22Rv1 (cell line): ENCODE data around the gene ATP5ME.

Experiments
- H3K27ac ChIP-seq: fragments of 450-650 bp; 2 replicates; pipeline ENCODE4 v1.5.1; 2017
- ZFX ChIP-seq: fragments of 450-650 bp; IDR thresholded peaks from 2 replicates; pipeline ENCODE4 v1.6.1; 2017; ENCODE audit warnings: antibody characterized with exemption, borderline replicate concordance
- TF ChIP-seq, protein P1 (sequence below): fragments of 450-650 bp; IDR thresholded peaks from 2 replicates; pipeline ENCODE4 v1.5.1; 2017; ENCODE audit warnings: mild to moderate bottlenecking

ATP5ME gene

DNA sequence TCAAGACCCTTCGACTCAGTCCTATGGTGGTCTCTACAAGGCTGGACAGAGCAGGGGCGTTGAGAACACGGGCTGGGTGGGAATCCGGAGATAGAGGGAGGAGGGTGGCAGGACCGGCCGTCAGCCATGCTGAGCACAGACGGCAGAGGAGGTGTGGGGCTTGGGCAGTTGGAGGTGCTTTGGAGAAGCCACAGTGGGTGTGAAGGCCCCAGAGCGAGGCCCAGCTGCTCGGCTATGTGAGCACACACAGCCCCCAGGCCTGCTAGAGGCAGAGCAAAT is 44.5 kb downstream of the ATP5ME start:
- no peak overlapping the region for H3K27ac ChIP-seq
- TF ChIP-seq, protein P1, sequence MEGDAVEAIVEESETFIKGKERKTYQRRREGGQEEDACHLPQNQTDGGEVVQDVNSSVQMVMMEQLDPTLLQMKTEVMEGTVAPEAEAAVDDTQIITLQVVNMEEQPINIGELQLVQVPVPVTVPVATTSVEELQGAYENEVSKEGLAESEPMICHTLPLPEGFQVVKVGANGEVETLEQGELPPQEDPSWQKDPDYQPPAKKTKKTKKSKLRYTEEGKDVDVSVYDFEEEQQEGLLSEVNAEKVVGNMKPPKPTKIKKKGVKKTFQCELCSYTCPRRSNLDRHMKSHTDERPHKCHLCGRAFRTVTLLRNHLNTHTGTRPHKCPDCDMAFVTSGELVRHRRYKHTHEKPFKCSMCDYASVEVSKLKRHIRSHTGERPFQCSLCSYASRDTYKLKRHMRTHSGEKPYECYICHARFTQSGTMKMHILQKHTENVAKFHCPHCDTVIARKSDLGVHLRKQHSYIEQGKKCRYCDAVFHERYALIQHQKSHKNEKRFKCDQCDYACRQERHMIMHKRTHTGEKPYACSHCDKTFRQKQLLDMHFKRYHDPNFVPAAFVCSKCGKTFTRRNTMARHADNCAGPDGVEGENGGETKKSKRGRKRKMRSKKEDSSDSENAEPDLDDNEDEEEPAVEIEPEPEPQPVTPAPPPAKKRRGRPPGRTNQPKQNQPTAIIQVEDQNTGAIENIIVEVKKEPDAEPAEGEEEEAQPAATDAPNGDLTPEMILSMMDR = no peak
- TF ChIP-seq ZFX = no peak

DNA sequence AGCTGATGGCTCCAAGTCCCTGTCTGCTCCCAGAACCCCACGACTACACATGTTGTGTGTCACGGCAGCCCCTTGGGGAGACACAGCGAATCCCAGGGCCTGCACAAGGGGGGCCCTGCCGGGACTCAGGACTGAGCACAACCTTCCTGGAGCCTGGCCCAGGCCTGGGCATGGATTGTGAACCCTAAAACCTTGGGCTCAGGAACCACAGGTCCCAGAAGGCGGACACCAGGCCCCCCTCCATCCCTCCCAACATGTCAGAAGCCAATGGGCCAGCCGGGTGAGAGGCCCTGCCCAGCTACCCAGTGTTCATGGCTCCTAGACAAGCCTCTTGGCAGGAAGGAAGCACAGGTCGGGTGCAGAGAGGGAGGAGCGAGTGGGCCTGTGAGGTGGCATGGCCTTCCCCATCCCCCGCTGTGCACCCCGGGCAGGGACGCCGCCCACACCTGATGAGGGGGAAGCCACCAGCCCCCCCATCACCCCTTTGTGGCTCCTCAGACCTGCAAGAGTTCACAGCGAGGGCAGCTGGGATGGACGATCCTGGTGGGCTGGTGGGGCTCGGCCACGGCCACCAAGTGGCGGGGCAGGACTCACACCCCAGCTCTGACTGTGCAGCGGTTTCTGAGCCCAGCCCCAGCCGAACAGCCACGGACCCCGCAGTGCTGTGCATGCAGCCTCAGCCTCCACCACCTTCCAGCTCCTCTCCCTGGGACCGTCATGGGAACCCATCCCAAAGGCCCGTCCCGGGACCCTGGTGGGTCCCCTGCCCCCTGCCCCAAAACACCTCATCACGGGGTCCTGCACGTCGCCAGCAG is 45.0 kb downstream of the ATP5ME start:
- no peak overlapping the region for H3K27ac ChIP-seq
- no peak for TF ChIP-seq ZFX
- TF ChIP-seq, protein P1 = no peak

DNA sequence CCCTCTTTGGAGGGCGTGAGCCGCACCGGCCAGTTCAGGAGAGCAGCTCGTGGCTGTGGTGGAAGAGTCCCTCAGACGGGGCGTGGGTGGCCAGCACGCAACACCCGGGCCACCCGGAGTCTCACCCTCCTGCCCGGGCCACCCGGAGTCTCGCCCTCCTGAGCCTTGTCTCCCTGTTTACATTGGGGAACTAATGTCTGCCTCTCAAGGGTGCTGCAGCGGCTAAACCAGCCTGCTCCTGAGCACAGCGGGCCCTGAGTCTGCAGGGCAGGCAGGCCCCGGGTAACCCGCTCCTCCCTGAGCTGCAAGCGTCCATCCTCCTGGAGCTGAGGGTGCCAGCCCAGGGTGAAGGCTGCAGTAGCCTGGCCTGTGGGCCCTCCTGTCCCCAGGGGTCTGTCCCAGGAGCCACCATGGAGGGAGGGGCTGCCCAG is 45.8 kb downstream of the ATP5ME start:
- TF ChIP-seq ZFX = no peak
- no peak overlapping the region for H3K27ac ChIP-seq

DNA sequence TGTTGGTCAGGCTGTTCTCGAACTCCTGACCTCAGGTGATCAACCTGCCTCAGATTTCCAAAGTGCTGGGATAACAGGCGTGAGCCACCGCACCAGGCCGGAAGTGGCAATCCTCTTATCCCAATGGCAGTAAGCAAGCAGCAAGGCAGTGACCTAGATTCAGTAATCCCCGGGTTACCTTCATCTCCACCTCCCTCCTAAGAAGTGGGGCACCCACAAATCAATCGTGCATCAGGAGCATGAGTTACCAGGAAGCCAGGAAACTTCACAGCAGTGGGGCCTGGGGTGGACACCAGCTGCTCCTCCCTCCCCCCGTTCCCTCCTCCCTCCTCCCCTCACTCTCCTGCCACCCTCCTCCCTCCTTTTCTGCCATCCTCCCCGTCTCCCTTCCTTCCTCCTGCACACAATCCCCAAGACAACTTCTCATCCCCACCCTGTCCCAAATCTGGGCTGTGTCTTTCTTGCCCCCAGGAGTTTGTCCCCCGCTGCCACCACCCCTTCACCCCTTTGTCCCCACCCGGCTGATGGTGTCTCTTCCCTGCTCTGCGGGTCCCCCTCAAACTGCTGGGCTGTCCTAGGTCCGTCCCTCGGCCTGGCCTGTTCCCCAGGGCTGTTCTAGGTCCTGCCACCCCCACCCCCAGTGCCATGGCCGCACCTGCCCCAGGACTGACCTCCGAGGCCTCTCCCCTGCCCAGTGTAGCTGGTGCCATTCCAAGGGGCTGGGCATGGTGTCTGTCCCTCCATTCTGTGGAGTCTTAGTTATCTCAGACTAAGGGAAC is 46.5 kb downstream of the ATP5ME start:
- TF ChIP-seq, protein P1 = no peak
- TF ChIP-seq ZFX = no peak
- no peak overlapping the region for H3K27ac ChIP-seq

DNA sequence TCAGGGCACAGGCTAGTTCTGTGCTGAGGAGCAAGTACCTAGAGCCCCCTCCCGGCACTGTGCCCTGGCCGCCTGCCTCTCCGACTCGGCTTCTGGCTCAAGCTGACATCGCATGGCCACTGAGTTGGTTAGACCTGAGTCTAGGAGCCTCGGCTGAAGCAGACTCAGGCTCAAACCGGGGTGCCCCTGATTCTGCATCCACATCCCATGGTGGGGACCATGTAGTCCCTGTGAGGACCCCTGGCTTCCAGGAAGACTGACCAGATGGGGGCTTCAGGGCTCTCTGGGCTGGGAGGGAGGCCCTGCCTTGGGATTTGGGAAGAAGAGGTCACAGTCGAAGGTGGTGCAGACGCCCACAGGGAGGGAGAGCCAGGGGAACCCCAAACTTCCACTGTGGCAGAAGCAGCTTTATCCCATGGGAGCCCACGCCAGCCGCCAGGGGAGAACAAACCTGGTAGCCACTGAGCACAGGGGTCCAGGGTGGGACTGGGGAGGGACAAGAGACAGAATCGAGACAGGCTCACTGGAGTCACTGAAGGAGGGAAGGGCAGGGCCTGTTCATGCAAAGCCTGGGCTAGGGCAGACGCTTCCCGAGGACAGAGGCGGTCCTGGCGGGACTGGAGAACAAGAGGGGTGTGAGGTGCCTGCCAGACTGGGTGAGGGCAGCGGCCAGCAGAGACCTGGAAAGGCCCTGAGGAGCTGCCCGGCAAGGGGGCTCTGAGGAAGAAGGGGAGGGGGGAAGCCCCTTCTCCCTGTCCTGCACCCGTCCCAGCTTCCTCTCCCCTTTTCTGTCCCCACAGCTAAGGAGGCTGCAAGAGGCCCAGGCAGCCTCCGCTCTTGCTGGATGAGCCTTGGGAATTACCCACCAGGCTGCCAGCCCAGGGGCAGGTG is 47.6 kb downstream of the ATP5ME start:
- H3K27ac ChIP-seq = no peak overlapping the region
- TF ChIP-seq, protein P1 = no peak
- no peak for TF ChIP-seq ZFX

DNA sequence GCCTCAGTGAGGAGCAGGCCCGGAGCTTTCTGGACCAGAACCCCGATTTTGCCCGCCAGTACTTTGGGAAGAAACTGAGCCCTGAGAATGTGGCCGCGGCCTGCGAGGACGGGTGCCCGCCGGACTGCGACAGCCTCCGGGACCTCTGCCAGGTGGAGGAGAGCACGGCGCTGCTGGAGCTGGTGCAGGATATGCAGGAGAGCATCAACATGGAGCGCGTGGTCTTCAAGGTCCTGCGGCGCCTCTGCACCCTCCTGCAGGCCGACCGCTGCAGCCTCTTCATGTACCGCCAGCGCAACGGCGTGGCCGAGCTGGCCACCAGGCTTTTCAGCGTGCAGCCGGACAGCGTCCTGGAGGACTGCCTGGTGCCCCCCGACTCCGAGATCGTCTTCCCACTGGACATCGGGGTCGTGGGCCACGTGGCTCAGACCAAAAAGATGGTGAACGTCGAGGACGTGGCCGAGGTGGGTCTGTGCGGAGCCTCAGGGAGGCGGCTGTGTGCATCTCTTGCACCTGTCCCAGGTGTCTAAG is 48.4 kb downstream of the ATP5ME start:
- TF ChIP-seq, protein P1 = no peak
- no peak for TF ChIP-seq ZFX
- no peak overlapping the region for H3K27ac ChIP-seq
